GM19099 (cell line): ENCODE measurements around the gene BBOF1.

ENCODE experiments used
- POLR2A ChIP-seq: IDR thresholded peaks from 3 replicates; pipeline ENCODE4 v1.6.1; 2011; ENCODE audit warnings: low read depth; ENCODE audit not compliant: insufficient read length; ENCODE audit errors: extremely low read depth

The BBOF1 gene

GRCh38 chr14:74018174-74018585, 969 bp upstream of the BBOF1 start:
- no peak for TF ChIP-seq POLR2A

- no peak for TF ChIP-seq POLR2A
Observed at GRCh38 chr14:74019408-74020137, 424 bp downstream of the BBOF1 start.

GRCh38 chr14:74022346-74022745, 3.2 kb downstream of the BBOF1 start:
- no peak for TF ChIP-seq POLR2A

- no peak for TF ChIP-seq POLR2A
Observed at GRCh38 chr14:74029136-74029535, 10.0 kb downstream of the BBOF1 start.

GRCh38 chr14:74034572-74034971, 15.4 kb downstream of the BBOF1 start:
- TF ChIP-seq POLR2A: no peak

- no peak for TF ChIP-seq POLR2A
Observed at GRCh38 chr14:74035556-74035955, 16.4 kb downstream of the BBOF1 start.

- no peak for TF ChIP-seq POLR2A
Observed at GRCh38 chr14:74038020-74038859, 19.1 kb downstream of the BBOF1 start.

- TF ChIP-seq POLR2A: no peak
Observed at GRCh38 chr14:74042296-74042695, 23.1 kb downstream of the BBOF1 start.

- TF ChIP-seq POLR2A: no peak
Observed at GRCh38 chr14:74045522-74045921, 26.4 kb downstream of the BBOF1 start.

GRCh38 chr14:74048281-74048680, 29.1 kb downstream of the BBOF1 start:
- TF ChIP-seq POLR2A: no peak

- TF ChIP-seq POLR2A: no peak
Observed at GRCh38 chr14:74049876-74050495, 30.8 kb downstream of the BBOF1 start.

GRCh38 chr14:74062809-74063150, 43.6 kb downstream of the BBOF1 start:
- no peak for TF ChIP-seq POLR2A

- TF ChIP-seq POLR2A: no peak
Observed at GRCh38 chr14:74064426-74064825, 45.3 kb downstream of the BBOF1 start.

GRCh38 chr14:74064883-74065282, 45.7 kb downstream of the BBOF1 start:
- no peak for TF ChIP-seq POLR2A

GRCh38 chr14:74065746-74066575, 46.8 kb downstream of the BBOF1 start:
- no peak for TF ChIP-seq POLR2A

- TF ChIP-seq POLR2A: no peak
Observed at GRCh38 chr14:74077401-74077800, 58.3 kb downstream of the BBOF1 start.
